DMS 273 treated with DMSO at 0.1 percent for 48 hours (cell line): ENCODE results near the gene BLTP1.

ENCODE experiments used
- DNase-seq: peaks from one replicate; lab custom pipeline; 2025; lab: John Stamatoyannopoulos, UW

Gene BLTP1

GRCh38 chr4:122167369-122167768 is 15.2 kb downstream of the BLTP1 start:
- no peak for DNase-seq

- no peak for DNase-seq
These were observed 18.6 kb downstream of the BLTP1 start for GRCh38 chr4:122170775-122171174.

- no peak for DNase-seq
These were observed 19.2 kb downstream of the BLTP1 start for GRCh38 chr4:122171323-122171722.

- DNase-seq: no peak
These were observed 20.1 kb downstream of the BLTP1 start for GRCh38 chr4:122172266-122172665.

- DNase-seq: no peak
These were observed 26.8 kb downstream of the BLTP1 start for GRCh38 chr4:122178961-122179360.

- DNase-seq: no peak
These were observed 43.6 kb downstream of the BLTP1 start for GRCh38 chr4:122195718-122196117.
